Activated CD8-positive, alpha-beta memory T cell treated with anti-CD3 and anti-CD28 coated beads, Interleukin-2, amount 50 U/mL, for 1 hour (primary cell): Measurements from ENCODE around the gene OR1I1.

Experiments used
- DNase-seq: peaks from one replicate; pipeline ENCODE4 v3.0.0-alpha.2; 2020; ENCODE audit errors: extremely low read depth

Gene OR1I1

DNA sequence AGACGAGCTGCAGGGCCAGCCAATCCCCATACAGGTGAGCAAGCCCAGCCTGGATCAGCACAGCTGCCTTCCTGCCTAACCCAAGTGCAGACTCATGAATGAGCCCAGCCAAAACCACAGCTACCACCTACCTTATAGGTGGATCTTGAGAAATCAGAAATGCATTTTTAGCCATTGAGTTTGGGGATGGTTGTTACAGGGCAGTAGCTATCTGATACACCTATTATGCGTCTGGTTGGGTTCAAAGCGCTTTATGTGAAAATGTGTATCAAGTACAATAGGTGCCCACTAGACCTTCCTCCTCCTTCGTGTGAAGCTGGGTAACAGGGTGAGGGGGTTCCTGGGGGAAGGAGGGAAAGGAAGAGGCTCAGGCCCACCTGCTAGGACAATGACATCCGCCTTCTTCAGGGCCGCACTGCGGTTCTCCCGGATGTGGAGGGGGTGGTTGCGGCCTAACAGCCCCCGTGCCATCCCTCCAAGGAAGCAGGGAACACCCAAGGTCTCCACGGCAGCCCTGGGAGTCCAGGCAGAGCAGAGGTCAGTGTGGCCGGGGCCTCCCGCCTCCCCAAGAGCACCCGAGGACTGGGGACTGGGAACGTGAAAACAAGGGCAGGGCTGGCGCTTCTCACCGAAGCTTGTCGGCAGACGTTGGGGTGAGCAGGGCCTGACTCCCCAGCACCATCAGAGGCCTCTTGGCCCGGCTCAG lies 36.9 kb downstream of the OR1I1 start:
- no peak for DNase-seq

DNA sequence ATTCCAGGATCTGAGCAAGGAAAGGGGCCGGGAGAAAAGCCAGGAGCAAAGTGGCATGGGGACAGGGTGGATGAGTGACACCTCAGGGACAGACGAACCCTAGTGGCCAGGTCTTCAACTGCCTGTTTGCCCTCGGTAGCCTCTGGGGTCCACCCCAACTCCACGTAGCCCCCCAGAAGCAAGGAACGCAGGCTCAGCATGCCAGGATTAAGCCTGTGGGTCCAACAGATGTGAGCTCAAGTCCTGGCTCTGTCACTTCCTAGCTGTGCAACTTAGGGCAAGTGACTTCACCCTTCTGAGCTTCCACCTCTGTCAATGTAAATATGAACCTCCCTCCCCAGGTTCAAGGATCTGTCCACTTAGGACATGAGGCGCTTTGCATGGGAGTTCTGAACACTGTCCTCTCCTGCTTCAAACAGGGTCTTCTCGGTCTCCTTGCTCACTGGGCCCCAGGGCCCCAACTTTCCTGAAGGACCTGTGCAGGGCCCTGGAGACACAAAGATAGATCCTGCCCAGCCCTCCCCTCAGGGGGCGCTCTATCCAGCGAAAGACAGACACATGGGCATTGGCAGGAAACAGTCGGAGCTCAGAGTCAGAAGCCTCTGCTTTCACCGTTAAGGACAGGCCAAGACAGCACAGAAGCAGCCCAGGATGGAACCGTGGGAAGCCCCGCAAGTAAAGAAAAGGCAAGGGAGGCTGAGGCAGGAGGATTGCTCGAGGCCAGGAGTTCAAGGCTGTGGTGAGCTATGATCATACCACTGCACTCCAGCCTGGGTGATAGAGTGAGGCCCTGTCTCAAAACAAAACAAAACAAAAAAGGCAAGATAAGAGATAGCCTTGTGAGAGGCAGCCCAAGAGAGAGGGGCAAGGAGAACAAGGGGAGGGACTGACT lies 38.4 kb downstream of the OR1I1 start:
- DNase-seq: no peak

DNA sequence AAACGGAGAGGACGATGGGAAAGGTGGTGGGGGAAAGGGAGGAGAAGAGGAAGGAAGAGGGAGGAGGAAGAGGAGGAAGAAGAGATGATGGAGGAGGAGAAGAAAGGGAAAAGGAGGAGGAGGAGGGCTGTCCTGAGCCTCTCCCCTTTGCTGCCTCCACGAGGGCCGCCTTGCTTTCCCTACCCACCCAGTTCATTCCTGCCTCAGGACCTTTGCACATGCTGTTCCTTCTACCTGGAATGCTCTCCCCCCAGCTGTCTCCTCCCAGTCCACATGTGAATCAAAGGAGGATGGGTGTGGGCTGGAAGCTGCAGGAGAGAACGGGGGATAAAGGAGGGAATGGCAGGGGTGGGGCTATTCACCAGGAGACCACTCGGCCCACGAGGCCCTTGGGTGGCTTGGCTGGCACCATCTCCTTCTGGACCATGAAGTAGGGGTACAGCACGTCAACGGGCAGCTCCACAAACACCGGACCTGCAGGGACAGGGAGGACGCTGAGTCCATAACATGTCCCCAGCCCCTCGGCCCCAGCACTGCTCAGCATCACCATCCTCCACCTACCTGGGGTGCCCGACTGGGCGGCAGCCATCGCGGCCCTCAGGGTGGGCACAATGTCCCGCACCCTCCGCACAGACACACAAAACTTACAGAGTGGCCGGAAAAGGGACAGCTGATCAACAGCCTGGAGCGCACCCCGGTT lies 40.5 kb downstream of the OR1I1 start:
- DNase-seq: no peak

DNA sequence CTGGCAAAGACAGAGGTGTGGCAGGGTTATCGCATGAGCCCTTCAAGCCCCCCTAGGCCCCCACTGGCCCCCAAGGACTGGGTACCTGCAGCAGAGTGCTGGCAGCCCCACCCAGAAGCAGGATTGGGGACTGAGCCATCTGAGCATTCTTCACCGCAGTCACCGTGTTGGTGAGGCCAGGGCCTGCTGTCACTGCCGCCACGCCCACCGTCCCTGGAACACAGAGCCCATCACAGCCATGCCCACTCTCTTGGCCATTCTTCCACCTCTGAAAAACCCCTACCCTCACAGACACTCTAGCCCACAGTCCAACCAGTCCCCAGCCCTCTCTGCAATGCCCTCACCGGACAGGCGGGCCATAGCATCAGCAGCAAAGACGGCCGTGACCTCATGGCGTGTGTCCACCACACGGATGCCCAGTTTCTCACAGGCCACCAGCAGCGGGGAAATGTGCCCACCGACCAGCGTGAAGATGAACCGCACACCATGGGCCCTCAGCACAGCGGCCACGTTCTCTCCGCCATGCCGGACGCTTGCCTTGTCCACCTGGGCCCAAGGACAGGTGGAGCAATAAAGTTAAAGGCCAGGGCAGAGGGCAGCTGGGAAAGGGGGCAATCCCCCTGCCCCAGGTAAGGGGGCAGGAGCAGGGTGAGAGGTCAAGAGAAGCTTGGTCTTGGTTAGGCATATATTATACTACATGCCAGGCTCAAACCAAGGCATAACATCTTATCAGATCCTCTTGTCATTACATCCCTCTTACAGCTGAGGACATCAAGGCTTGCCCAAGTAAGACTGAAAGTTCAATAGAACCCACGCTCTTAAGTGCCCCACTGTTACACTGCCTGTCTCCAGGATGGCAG lies 41.2 kb downstream of the OR1I1 start:
- no peak for DNase-seq

DNA sequence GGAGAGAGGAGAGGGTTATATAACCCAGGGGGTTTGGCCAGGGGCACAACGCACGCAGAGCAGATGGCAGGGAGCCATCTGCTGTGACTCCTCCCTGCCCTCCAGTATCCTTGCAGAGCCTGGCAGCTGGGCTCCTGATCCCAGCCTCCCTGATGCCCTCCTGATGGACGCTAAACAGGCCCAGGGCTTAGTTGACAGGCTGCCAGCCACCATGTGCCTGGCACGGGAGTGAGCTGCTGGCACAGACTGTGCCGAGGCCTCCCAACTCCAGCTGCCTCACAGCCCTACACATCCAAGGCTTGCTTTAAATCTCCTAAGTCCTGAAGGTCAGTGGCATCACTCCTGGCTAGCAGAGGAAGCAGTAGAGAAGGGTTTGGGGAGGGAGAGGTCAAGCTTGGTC lies 41.9 kb downstream of the OR1I1 start:
- no peak for DNase-seq

DNA sequence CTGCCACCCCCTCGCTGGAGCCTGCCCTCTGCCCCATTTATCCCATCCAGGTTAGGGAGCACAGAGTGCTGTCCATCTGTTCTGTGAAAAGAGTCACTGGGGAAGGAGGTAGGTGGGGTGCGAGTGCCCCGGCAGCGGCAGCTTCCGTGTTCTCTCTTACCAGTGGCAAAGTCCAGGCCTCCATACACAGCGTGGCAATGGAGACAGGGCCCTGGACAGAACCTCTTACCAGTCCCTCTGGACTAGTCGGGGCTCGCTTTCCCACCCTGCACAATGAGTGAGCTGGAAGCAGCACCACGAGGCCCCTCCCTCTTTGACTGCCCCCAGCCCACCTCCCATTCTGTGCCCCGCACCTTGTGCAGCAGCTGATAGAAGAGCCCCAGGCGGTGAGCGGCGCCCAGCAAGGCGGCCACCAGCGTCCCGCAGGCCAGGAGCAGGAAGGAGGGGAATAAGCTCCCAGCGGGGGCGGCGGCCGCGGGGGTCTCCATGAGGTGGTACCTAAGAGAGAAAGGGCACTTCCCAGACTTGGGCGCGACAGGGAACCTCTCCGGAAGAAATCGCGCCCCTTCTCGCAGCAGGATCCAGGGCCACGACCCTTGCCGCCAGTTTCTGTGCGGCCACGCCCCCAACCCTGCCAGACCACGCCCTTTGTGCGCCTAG lies 42.7 kb downstream of the OR1I1 start:
- DNase-seq: no peak

DNA sequence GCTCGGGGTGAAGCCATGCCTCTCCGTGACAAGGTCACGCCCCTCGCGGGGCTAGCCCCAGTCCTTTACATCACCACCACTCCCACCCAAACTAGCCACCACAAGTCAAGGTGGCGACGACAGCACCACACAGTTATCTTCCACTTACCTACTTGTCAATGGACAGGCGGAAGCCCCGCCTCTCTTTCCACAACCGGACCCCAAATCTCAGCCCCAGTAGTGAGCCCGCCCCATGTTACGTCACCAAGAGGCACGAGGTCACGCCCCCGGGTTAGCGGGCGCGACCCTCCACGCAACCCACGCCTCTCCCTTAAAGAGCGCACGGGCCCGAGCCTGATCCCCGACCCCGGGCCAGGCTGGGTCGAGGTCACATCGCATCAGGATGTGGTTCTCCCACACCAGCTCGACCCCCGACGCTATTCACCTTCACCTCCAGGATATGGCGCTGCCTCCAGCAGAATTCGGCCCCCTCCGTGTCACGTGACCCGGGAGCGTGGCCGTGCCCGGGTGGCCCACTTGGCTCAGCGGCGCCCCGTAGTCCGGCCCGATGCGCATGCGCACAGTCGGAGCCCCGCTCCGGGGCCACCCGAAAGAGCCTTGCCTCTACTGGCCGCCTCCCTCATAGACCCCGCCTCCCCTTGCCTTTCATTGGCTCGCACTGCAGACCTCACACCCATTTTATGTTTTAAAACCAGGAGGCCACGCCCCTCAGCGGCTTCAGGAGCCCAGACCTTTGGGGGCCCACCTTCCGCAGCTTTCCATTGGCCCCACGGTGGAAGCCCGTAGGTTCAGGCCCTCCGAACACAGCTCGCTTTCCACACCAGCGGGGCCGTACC lies 43.4 kb downstream of the OR1I1 start:
- DNase-seq: peak; percentile 96

DNA sequence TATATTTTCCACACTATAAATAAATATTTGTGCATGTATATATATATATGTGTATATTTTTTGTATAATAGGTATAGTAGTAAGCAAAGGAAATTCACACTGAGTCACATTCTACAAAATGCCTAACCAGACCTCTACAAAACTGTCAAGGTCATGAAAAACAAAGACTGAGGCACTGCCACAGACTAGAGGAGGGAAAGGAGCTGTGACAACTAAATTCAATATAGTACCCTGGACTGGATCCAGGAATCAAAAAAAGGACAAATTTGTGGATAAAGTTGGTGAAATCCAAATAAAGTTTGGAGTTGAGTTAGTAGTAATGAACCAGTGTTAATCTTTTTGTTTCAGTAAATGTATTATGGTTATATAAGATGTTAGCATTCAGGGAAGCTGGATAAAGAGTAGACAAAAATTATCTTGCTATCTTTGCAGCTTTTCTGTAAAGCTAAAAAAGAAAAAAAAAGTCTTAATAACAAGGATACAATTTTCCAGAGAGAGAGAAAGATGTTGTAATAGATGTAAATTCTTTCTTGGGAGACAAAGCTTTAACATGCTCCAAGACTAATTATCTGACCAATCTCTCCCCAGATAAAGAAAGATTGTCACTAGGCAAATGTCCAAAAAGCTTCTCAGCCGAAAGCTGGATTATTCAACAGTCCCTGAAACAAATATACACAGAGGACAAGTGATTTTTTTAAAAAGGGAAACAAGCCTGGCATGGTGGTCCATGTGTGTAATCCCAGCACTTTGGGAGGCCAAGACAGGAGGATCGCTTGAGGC lies 44.3 kb downstream of the OR1I1 start:
- DNase-seq: no peak

DNA sequence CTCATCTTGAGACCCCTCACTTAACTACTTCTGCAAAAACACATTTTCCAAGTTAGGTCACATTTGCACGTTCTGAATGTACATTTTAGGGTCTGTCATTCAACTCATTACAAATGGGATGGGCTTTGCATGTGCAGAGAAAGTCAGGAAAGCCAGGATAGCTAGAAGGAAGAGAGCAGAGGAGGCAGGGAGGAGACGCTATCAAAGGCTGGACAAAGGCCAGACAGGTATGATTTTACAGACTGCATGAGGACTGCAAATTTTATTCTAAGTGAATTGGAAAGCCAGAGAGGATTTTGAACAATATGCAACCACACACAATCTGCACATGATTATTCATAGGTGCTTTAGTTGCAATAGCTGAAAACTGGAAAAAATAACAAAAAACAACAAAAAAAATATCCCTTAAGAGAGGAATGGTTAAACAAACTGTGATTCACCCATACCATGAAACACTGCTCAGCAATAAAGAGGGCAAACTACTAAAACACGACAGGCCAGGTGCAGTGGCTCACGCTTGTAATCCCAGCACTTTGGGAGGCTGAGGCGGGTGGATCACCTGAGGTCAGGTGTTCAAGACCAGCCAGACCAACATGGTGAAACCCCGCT lies 46.3 kb downstream of the OR1I1 start:
- no peak for DNase-seq

DNA sequence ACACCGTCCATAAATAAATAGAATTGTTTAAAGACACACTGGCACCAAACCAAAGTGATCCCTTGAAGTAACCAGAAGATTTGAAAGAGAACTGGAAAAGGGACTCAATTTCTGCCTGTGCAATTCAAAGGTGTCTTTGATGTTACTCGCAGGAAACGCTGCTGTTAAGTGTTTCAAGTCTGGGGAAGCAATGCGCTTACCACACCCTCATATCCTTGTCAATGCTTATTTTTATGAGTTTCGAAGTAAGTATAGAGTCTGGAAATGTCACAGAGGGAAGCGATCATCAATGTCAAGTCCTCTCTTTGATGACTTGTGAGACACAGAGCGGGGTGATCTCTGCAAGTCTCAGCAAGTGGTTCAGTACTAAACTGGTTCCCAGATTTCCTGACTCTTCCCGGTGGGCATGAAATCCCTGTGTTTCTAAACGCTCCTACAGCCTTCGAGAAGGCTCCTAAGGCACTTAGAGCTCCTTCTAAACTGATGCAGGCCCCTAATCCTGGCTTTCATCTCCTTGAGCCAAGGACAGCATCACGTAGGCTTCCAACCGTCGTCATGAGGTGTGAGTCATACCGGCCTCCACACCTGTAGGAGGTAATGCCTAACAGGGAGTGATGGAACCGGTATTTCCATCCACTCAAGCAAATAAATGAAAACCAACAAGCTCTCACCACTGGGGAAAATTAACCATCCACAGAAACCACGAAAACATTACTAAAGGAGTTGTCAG lies 48.0 kb downstream of the OR1I1 start:
- no peak for DNase-seq

DNA sequence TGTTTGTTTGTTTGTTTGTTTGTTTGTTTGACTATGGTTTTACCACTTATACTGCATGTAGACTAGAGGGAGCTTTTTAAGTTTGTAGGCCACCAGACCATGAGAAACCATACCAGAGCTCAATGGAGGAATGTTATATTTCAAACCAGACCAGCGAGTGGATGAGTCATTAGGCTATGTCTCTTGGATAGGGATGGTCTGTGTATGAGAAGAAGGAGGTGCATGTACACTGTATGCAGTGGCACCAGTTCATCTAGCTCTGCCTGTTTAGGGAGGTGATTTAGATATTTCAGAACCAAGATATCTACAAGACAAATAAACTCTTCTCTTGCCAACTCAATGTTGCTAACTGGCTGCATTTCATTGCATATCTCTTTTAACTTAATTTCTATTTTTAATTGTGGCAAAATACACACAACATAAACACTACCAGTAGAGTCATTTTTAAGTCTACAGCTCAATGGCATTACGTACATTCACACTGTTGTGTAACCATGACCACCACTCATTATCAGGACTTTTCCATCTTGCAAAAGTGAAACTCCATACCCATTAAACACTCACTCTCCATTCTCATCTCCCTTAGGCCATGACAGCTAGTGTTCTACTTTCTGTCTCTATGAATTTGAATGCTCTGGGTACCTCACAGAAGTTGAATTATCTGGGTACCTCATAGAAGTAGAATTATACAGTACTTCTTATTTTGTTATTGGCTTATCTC lies 54.4 kb downstream of the OR1I1 start:
- no peak for DNase-seq

DNA sequence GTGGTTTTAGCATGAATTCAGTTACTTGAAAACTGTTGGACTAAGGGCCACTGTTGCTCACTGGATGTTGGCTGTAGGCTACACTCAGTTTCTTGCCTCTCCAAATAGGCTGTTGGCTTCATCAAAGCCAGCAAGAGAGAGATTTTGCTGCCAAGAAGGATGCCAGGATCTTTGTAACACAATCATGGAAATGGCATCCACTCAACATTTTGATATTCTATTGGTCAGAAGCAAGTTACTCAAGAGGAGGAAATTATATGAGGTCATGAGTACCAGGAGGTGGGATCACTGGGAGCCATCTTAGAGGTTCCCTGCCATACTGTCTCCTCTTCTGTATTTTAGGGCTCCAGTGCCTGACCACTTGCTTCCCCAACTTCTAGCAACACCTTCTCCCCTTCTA lies 55.8 kb downstream of the OR1I1 start:
- DNase-seq: no peak

DNA sequence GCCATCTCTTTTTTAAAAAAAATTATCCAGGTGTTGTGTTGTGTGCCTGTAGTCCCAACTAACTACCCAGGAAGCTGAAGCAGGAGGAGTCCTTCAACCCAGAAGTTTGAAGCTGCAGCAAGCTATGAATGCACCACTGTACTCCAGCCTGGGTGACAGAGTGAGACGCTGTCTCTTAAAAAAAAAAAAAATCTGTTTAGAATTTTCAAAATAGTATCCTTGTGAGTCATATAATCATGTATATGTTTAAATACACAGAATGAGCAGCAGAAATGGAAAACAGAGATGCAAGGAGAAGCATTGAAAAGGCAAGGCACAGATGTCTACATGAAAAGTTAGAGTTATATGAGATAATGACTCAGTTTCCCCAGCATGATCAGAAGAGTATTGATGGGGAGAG lies 56.4 kb downstream of the OR1I1 start:
- no peak for DNase-seq

DNA sequence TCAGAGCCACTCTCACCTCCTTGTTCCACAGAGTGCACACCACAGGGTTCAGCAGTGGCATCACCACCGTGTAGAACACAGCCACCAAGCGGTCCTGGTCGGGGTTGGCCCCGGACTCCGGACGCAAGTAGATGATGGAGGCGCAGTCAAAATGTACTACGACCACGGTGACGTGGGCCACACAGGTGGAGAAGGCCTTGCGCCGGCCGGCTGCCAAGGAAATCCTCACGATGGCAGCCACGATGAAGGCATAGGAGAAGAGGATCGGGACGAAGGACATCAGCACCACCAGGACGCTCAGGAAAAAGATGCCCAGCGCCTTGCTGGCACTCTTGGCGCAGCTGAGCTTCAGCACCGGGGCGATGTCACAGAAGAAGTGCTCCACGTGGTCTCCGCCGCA lies 59.1 kb downstream of the OR1I1 start:
- no peak for DNase-seq

DNA sequence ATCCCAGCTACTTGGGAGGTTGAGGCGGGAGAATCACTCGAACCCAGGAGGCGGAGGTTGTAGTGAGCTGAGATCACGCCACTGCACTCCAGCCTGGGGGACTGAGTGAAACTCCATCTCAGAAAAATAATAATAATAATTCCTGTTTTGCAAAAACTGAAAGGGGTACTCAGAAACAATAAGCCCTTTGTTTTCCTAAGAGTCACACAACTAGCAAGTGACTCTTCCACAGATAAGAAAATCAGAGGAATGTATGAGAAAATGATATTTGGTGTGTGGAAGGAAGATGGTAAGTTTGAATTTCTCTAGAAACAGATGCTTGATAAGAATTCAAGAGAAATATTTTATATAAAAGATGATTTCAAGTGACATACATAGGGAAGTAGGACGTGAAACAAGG lies 60.3 kb downstream of the OR1I1 start:
- DNase-seq: no peak
